Endothelial cell (in vitro differentiated cells): ENCODE measurements around the gene CCDC63. TPM values are rescaled to one million over a fixed set of nuclear protein-coding genes. Genes with fewer than 3 reads are reported as not detected.

Experiments
- DNase-seq: peaks from one replicate; pipeline ENCODE4 v3.0.0; 2021; ENCODE audit warnings: low spot score
- H3K27ac Mint-ChIP-seq: one replicate; pipeline ENCODE4 v1.8.0; 2021; ENCODE audit warnings: mixed read lengths, inconsistent platforms; ENCODE audit not compliant: unreplicated experiment
- H3K27me3 Mint-ChIP-seq: one replicate; pipeline ENCODE4 v1.8.0; 2021; ENCODE audit warnings: mild to moderate bottlenecking, moderate library complexity, mixed read lengths, inconsistent platforms; ENCODE audit not compliant: unreplicated experiment
- H3K36me3 Mint-ChIP-seq: one replicate; pipeline ENCODE4 v1.8.0; 2021; ENCODE audit warnings: mild to moderate bottlenecking, low read depth, mixed read lengths, inconsistent platforms; ENCODE audit not compliant: unreplicated experiment
- H3K4me1 Mint-ChIP-seq: one replicate; pipeline ENCODE4 v1.8.0; 2021; ENCODE audit warnings: mild to moderate bottlenecking, mixed read lengths, inconsistent platforms; ENCODE audit not compliant: unreplicated experiment
- H3K4me3 Mint-ChIP-seq: one replicate; pipeline ENCODE4 v1.8.0; 2021; ENCODE audit warnings: mild to moderate bottlenecking, mixed read lengths, inconsistent platforms; ENCODE audit not compliant: unreplicated experiment
- H3K9me3 Mint-ChIP-seq: one replicate; pipeline ENCODE4 v1.8.0; 2021; ENCODE audit warnings: mixed read lengths, inconsistent platforms; ENCODE audit not compliant: unreplicated experiment
- total RNA-seq: library from RNA; stranded (reverse); fragmentation: NEBNext Ultra II Directional; extraction: Animal tissue kit (Norgen Biotek cat#: 25700); gene quantifications from one replicate; pipeline ENCODE4 v1.2.1, GENCODE V29; 2021; ENCODE audit not compliant: unreplicated experiment
- TF ChIP-seq, protein P1 (sequence below): fragments of 200-600 bp; sonication (generic); IDR thresholded peaks from one replicate; pipeline ENCODE4 v1.5.0; 2021; ENCODE audit warnings: antibody characterized with exemption; ENCODE audit not compliant: unreplicated experiment

CCDC63 gene
- total RNA-seq, 1 donor from 2014 or later, result 0.36 TPM

- no peaks in the 10 kb centered on the region for H3K9me3 Mint-ChIP-seq
- TF ChIP-seq, protein P1, sequence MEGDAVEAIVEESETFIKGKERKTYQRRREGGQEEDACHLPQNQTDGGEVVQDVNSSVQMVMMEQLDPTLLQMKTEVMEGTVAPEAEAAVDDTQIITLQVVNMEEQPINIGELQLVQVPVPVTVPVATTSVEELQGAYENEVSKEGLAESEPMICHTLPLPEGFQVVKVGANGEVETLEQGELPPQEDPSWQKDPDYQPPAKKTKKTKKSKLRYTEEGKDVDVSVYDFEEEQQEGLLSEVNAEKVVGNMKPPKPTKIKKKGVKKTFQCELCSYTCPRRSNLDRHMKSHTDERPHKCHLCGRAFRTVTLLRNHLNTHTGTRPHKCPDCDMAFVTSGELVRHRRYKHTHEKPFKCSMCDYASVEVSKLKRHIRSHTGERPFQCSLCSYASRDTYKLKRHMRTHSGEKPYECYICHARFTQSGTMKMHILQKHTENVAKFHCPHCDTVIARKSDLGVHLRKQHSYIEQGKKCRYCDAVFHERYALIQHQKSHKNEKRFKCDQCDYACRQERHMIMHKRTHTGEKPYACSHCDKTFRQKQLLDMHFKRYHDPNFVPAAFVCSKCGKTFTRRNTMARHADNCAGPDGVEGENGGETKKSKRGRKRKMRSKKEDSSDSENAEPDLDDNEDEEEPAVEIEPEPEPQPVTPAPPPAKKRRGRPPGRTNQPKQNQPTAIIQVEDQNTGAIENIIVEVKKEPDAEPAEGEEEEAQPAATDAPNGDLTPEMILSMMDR, result no peak
- no peak overlapping the region for H3K27ac Mint-ChIP-seq
- no peaks in the 10 kb centered on the region for H3K36me3 Mint-ChIP-seq
- H3K4me3 Mint-ChIP-seq, result no peak overlapping the region
- H3K27me3 Mint-ChIP-seq, result peaks cover 2% of the 10 kb centered on the region
- H3K4me1 Mint-ChIP-seq, result no peaks in the 10 kb centered on the region
- no peak for DNase-seq
Measured at GRCh38 chr12:110906985-110907384, 60.2 kb downstream of the CCDC63 start.

DNA sequence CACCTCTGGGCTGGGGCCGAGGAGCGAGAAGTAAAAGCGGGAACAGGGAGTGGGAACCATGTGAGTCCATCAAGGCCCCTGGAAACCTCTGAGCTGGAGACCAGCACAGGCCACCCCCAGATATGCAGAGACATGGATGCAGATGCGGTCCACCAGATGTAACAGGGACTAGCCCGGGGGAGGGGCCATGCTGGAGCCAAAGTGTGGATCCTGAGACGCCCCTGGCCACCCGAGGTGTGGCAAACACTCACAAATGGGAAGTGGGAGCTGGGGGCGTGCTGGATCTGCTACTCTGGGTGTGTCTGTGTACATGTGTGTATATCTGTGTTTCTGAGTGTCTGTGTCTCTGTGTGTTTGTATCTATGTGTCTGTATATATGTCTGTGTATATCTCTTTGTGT, 60.8 kb downstream of the CCDC63 start:
- Mint-ChIP-seq H3K9me3 (no peaks in the 10 kb centered on the region), H3K36me3 (no peaks in the 10 kb centered on the region), H3K27ac (no peak overlapping the region), H3K4me1 (no peaks in the 10 kb centered on the region), H3K27me3 (peaks cover 2% of the 10 kb centered on the region), H3K4me3 (no peak overlapping the region)
- TF ChIP-seq, protein P1, result no peak
- DNase-seq, result no peak

DNA sequence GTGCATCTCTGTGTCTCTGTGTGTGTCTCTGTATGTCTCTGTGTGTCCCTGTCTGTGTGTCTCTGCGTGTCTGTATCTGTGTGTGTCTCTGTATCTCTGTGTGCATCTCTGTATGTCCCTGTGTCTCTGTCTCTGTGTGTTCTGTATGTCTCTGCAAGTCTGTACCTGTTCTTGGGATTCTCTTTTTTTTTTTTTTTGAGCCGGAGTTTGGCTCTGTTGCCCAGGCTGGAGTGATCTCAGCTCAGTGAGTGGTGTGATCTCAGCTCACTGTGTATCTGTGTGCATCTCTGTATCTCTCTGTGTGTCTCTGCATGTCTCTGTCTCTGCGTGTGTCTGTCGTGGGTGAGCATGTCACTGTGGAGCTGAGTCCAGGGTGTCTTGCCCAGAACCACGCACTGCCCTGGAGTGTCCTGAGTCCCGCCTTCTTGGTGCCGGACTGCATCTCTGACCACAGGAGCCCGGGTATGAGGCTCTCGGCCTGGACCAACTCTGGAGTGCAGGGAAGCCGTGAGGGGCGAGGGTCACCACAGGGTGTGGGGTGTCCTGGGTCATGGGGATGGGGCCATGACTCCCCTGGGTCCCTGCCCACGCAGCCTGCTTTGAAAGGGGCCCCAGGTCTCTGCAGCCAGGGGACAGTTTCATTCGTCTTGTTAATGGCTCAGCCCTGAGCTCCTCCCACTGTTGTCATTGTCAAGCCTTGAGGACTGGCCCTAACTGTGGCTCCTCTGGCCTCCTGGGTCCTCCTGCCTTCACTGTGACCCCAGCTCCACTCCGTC, 61.8 kb downstream of the CCDC63 start:
- no peak for DNase-seq
- Mint-ChIP-seq H3K4me3 (no peak overlapping the region), H3K4me1 (no peaks in the 10 kb centered on the region), H3K36me3 (no peaks in the 10 kb centered on the region), H3K27ac (no peak overlapping the region), H3K9me3 (no peaks in the 10 kb centered on the region), H3K27me3 (peaks cover 4% of the 10 kb centered on the region)
- TF ChIP-seq, protein P1, result no peak

GRCh38 chr12:110912263-110912662, 65.5 kb downstream of the CCDC63 start:
- no peaks in the 10 kb centered on the region for H3K36me3 Mint-ChIP-seq
- H3K4me1 Mint-ChIP-seq, result no peaks in the 10 kb centered on the region
- no peak for DNase-seq
- H3K27me3 Mint-ChIP-seq, result peaks cover 7% of the 10 kb centered on the region
- TF ChIP-seq, protein P1, result no peak
- no peak overlapping the region for H3K4me3 Mint-ChIP-seq
- H3K9me3 Mint-ChIP-seq, result no peaks in the 10 kb centered on the region
- H3K27ac Mint-ChIP-seq, result no peak overlapping the region
